GM19467 (cell line): ENCODE data around the gene ARL10.

Experiments
- ATAC-seq: cut with Tn5 transposase; IDR thresholded peaks from one replicate; pipeline ENCODE4 v1.9.1; 2021; ENCODE audit warnings: mild to moderate bottlenecking, moderate library complexity; ENCODE audit not compliant: unreplicated experiment

The ARL10 gene

GRCh38 chr5:176365351-176366231 lies at the start of gene ARL10:
Gene ARL10, plus strand, starts transcription at chr5:176365487. Its CDS starts 77 bp downstream, at chr5:176365564.
- ATAC-seq = no peak

- ATAC-seq = no peak
Observed at GRCh38 chr5:176317534-176318374, 47.5 kb upstream of the ARL10 start.

GRCh38 chr5:176319827-176320554 lies 45.3 kb upstream of the ARL10 start:
- ATAC-seq = no peak

- no peak for ATAC-seq
Observed at GRCh38 chr5:176320577-176320976, 44.7 kb upstream of the ARL10 start.

- no peak for ATAC-seq
Observed at GRCh38 chr5:176334031-176334770, 31.1 kb upstream of the ARL10 start.

- ATAC-seq = no peak
Observed at GRCh38 chr5:176337913-176338312, 27.4 kb upstream of the ARL10 start.

- ATAC-seq = no peak
Observed at GRCh38 chr5:176339304-176339703, 26.0 kb upstream of the ARL10 start.

- ATAC-seq = no peak
Observed at GRCh38 chr5:176341325-176342157, 23.7 kb upstream of the ARL10 start.

GRCh38 chr5:176342158-176342483 lies 23.2 kb upstream of the ARL10 start:
- ATAC-seq = no peak

- no peak for ATAC-seq
Observed at GRCh38 chr5:176342766-176343458, 22.4 kb upstream of the ARL10 start.

- no peak for ATAC-seq
Observed at GRCh38 chr5:176350416-176350815, 14.9 kb upstream of the ARL10 start.

GRCh38 chr5:176352116-176352878 lies 13.0 kb upstream of the ARL10 start:
- no peak for ATAC-seq

- no peak for ATAC-seq
Observed at GRCh38 chr5:176353533-176353932, 11.8 kb upstream of the ARL10 start.

- ATAC-seq = no peak
Observed at GRCh38 chr5:176355400-176356178, 9.7 kb upstream of the ARL10 start.

- ATAC-seq = no peak
Observed at GRCh38 chr5:176356179-176356566, 9.1 kb upstream of the ARL10 start.

GRCh38 chr5:176359658-176360057 lies 5.6 kb upstream of the ARL10 start:
- no peak for ATAC-seq

GRCh38 chr5:176360894-176361436 lies 4.3 kb upstream of the ARL10 start:
- ATAC-seq = no peak
